GM12872 (cell line): Measurements from ENCODE around the gene MMS19.

Source experiments
- TF ChIP-seq, protein P1 (sequence below): IDR thresholded peaks from 3 replicates; pipeline ENCODE4 v1.5.1; 2011; ENCODE audit warnings: low read depth, mild to moderate bottlenecking, low read length, moderate library complexity; ENCODE audit not compliant: insufficient read depth

The MMS19 gene

DNA sequence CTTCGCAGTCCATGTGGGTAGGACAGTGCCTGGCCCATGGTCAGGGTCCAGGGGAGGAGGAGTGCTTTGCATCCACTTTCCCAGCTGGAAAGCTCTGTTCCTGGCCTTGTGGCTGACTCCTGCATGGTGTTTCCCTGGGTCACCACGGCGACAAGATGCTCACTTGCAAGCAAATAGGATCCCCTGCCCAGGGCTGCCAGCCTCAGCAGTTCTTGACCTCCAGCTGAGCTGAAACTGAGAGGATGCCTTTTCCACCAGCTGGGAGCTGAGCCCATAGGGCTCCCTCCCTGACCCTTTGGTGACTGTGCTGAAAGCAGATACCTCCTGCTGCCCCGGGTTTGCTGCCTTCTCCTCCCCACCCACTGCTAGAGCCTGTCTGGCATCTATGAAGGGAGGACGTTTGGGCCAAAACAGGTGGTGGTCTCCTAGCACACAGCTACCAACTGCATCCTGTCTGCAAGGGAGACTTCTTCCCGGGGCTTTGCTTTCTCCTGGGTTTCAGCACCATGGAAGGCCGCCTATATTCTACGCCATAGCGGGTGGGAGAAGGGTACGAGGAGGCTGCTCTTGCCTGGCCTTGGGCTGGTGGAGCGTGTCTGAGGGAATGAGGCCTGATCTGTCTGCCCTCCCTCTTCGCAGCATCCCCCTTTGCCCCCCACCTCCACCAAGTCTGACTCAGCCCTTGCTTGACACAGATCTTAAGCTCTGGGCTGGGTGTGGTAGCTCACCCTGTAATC, 34.9 kb upstream of the MMS19 start:
- TF ChIP-seq, protein P1, sequence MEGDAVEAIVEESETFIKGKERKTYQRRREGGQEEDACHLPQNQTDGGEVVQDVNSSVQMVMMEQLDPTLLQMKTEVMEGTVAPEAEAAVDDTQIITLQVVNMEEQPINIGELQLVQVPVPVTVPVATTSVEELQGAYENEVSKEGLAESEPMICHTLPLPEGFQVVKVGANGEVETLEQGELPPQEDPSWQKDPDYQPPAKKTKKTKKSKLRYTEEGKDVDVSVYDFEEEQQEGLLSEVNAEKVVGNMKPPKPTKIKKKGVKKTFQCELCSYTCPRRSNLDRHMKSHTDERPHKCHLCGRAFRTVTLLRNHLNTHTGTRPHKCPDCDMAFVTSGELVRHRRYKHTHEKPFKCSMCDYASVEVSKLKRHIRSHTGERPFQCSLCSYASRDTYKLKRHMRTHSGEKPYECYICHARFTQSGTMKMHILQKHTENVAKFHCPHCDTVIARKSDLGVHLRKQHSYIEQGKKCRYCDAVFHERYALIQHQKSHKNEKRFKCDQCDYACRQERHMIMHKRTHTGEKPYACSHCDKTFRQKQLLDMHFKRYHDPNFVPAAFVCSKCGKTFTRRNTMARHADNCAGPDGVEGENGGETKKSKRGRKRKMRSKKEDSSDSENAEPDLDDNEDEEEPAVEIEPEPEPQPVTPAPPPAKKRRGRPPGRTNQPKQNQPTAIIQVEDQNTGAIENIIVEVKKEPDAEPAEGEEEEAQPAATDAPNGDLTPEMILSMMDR: no peak

DNA sequence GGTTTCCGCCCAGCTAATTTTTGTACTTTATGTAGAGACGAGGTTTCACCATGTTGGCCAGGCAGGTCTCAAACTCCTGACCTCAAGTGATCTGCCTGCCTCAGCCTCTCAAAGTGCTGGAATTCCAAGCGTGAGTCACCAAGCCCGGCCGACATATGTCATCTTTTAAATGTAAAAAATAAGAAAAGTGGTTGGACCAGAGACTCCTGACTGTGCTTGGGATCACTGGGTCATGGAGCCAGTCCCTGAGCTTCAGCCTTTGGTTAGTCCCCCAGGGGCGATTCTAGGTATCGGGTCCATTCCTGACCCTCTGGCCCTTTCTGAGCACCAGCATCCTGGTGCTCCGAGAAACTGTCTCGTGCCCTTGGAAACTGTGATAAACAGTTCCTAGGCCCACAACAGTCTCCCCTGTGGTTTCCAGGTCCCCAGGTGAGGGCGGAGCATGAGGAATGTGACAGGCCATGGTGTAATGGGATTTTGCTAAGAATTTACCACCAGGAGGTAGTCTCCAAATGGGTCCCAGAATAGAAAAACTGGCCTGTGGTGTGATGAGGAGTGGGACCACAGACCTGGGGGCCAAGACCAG, 33.3 kb upstream of the MMS19 start:
- TF ChIP-seq, protein P1: no peak

DNA sequence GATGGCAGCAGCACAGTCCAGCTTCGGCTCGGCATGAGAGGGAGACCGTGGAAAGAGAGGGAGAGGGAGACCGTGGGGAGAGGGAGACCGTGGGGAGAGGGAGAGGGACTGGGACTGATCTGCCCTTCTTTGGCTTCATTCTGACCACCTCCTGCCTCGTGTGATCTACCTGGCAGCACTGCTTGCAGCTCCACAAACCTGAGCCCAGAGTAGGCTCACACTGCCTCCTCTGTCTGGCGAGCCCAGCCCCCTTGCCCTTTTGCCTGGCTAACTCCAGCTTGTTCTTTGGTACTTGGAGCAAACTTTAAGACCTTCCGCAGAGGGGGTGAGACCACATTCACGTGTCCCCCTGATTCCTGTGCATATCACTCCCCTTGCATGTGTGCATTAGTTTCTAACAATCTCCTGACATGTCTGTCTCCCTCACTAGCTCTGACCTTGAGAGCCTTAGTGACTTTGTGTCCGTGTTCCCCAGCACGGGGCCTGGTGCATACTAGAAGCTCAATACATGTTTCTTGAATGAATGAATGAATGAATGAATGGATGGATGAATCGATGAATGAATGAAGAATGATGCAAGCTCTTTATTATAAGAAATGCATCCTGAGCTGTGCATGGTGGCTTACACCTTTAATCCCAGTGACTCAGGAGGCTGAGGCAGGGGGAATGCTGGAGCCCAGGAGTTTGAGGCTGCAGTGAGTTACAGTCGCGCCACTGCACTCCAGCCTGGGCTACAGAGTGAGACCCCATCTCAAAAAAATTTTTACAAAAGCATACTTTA, 31.7 kb upstream of the MMS19 start:
- TF ChIP-seq, protein P1: no peak

DNA sequence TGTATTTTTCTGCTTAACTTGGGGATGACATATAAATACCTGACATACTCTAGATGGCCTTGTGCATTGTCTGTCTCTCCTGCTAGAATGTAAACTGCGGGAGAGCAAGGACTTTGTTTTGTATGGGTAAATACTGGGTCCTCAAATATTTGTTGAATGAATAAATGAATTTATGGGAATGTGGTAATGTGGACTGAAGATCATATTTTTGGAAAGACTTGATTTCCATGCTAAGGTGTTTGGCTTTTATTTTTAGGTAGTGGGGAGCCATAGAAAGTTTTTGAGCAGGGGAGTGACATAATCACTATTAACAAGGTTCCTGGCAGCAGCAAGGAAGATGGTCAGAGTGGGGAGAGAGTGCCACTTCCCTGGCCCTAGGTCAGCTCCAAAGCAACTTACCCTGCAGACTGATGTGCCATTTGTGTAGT, 27.5 kb upstream of the MMS19 start:
- TF ChIP-seq, protein P1: no peak

DNA sequence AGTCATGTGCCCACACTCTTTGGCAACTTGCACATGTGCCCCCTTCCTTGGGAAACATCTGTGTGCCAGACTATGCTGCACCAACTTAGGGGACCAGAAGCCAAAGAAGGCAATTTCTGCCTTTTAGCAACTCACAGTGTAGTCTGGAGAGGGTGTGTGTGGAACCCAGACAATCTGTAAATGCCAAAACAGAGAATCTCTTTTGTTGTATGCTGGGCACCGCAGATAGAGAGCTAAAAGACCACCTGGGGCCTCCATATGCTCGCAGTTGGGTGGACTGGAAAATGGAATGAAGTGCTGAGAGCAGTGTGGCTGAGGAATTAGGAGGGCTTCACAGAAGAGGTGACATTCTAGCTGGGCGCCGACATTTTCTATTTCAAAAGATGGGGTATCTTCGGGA, 26.9 kb upstream of the MMS19 start:
- TF ChIP-seq, protein P1: no peak

DNA sequence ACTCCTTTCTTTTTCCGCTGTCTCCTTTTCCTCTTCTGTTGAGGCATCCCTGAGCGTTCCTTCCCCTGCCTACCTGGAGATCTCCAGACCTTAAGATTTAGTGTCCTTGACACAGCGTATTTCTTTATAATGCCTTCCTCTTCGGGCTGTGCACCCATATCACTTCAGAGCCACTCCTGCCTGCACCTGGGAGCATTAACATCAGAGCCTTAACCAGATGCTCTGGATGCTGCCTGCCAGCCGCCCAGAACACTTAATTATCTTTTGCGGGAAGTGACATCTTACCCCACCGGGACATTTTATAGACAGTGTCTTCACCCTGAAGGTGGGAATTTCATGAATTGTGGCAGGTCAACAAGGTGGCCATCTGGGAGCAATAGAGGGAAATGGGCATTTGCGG, 24.7 kb upstream of the MMS19 start:
- TF ChIP-seq, protein P1: no peak

DNA sequence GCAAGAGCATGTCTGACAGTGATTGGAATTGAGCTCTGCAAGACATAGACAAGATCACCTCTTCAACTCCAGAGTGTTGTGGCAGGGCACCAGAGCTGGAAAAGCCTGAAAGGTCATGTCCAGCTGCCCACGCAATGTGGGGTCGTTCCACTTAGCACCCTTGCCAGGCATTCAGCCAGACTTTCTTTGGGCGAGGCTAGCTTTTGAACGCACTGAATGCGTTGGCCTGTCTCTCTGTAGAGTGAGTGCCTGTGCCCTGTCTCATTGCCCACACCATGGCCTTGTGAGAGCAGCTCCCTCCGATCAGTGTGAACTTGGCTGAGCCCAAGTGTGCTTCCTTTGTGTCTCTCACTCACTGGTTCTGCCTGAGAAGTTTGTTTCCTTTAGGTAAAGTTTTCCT, 23.8 kb upstream of the MMS19 start:
- TF ChIP-seq, protein P1: no peak
